ENCODE data around the gene CRB2. TPM values are rescaled to one million over a fixed set of nuclear protein-coding genes. Genes with fewer than 3 reads are reported as not detected.

Gene CRB2
- polyA plus RNA-seq, 4 donors, result 0.06 to 0.47 TPM; not detected in 2

DNA sequence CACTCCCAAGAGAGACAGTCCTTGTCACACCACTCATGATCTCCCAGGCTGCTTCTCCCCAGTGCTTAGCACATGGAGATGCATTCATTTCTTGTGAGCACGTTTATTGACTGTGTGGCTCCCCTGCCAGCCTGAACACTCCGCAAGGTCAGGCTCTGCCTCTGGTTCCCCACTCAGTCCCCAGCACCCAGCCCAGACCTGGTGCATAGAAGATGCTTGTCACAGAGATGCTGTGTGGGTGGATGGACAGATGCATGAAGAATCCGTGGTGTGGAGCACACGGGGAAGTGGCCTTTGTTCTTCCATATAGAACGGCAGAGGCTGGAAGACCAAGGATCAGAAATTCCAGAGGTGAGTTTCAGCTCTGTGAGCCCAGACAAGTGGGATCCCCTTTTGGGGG is 13.8 kb upstream of the CRB2 start:
- Histone ChIP-seq H3K4me3 (ENCODE audit: low read depth in 1 of 3, low read length in 3 of 3) (no peak overlapping the region), H3K27me3 (ENCODE audit: control insufficient read depth in 3 of 3, insufficient read depth in 3 of 3, low read length in 3 of 3) (no peaks in the 10 kb centered on the region), H3K9me3 (ENCODE audit: control insufficient read depth in 2 of 2, insufficient read depth in 1 of 2, low read depth in 1 of 2, low read length in 1 of 2) (no peaks in the 10 kb centered on the region), H3K27ac (ENCODE audit: low read depth in 1 of 3, low read length in 2 of 3) (no peak overlapping the region), H3K36me3 (ENCODE audit: control insufficient read depth in 3 of 3, insufficient read depth in 2 of 3, low read depth in 1 of 3, low read length in 3 of 3) (no peaks in the 10 kb centered on the region), H3K4me1 (ENCODE audit: control insufficient read depth in 3 of 3, insufficient read depth in 2 of 3, low read depth in 1 of 3, low read length in 2 of 3) (peaks cover 0 to 6% (median 0%) of the 10 kb centered on the region in 3 donors)
- FAIRE-seq, result no peak
- 73 to 80% (median 79%) methylated on average over 5 of the region's 5 CpGs for WGBS, 3 donors
- DNase-seq, result no peak

GRCh38 chr9:123343443-123344191 is 12.4 kb upstream of the CRB2 start:
- H3K36me3 ChIP-seq (ENCODE audit: control insufficient read depth in 3 of 3, insufficient read depth in 2 of 3, low read depth in 1 of 3, low read length in 3 of 3), result no peaks in the 10 kb centered on the region
- H3K9me3 ChIP-seq (ENCODE audit: control insufficient read depth in 2 of 2, insufficient read depth in 1 of 2, low read depth in 1 of 2, low read length in 1 of 2), result no peaks in the 10 kb centered on the region
- H3K4me1 ChIP-seq (ENCODE audit: control insufficient read depth in 3 of 3, insufficient read depth in 2 of 3, low read depth in 1 of 3, low read length in 2 of 3), result peaks cover 0 to 6% (median 0%) of the 10 kb centered on the region in 3 donors
- no peak overlapping the region for H3K27ac ChIP-seq (ENCODE audit: low read depth in 1 of 3, low read length in 2 of 3)
- FAIRE-seq (no peak), DNase-seq (no peak)
- H3K27me3 ChIP-seq (ENCODE audit: control insufficient read depth in 3 of 3, insufficient read depth in 3 of 3, low read length in 3 of 3), result peaks cover 0 to 5% (median 0%) of the 10 kb centered on the region in 3 donors
- no peak overlapping the region for H3K4me3 ChIP-seq (ENCODE audit: low read depth in 1 of 3, low read length in 3 of 3)
- 68 to 74% (median 70%) methylated on average over 13 of the region's 13 CpGs for WGBS, 3 donors

DNA sequence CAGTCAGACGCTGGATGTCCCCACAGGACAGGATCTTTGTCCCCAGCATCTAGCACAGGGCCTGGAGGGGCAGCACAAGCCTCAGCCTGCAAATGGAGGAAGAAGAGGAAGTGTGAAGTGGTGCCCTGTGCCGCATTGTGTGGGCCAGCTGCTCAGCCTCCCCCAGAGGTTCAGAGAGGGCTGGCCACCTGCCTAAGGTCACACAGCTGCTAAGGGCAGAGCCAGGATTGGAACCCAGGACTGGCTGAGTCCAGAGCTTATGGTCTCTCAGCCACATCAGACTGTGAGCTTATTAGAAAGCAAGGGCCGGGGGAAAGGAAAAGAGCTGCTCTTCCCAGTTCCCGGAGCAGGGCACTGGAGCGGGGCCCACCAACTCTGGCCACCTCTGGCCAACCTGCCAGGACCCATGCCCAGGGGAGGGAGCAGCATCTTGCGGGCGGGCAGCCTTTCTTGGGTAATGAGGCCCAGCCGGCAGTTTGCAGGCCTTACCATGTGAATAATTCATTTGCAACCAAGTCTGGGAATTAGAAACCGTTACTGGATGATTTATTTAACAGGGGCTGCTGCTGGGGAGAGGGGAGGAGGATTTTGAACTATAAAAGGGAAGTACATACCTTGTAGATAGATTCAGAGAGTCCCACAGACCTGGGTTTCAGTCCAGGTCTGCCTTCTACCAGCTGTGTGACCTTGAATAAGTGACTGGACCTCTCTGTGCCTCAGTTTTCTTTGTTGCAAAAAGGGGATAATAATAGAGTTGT is 11.6 kb upstream of the CRB2 start:
- no peak overlapping the region for H3K4me3 ChIP-seq (ENCODE audit: low read depth in 1 of 3, low read length in 3 of 3)
- FAIRE-seq, result no peak
- H3K27me3 ChIP-seq (ENCODE audit: control insufficient read depth in 3 of 3, insufficient read depth in 3 of 3, low read length in 3 of 3), result peaks cover 0 to 12% (median 0%) of the 10 kb centered on the region in 3 donors
- H3K27ac ChIP-seq (ENCODE audit: low read depth in 1 of 3, low read length in 2 of 3), result no peak overlapping the region
- no peaks in the 10 kb centered on the region for H3K36me3 ChIP-seq (ENCODE audit: control insufficient read depth in 3 of 3, insufficient read depth in 2 of 3, low read depth in 1 of 3, low read length in 3 of 3)
- WGBS, 3 donors, result 91 to 92% (median 91%) methylated on average over 9 of the region's 9 CpGs
- H3K9me3 ChIP-seq (ENCODE audit: control insufficient read depth in 2 of 2, insufficient read depth in 1 of 2, low read depth in 1 of 2, low read length in 1 of 2), result no peaks in the 10 kb centered on the region
- no peak for DNase-seq
- H3K4me1 ChIP-seq (ENCODE audit: control insufficient read depth in 3 of 3, insufficient read depth in 2 of 3, low read depth in 1 of 3, low read length in 2 of 3), result peaks cover 0 to 6% (median 0%) of the 10 kb centered on the region in 3 donors

GRCh38 chr9:123345567-123345955 is 10.4 kb upstream of the CRB2 start:
- Histone ChIP-seq H3K27ac (ENCODE audit: low read depth in 1 of 3, low read length in 2 of 3) (no peak overlapping the region), H3K4me1 (ENCODE audit: control insufficient read depth in 3 of 3, insufficient read depth in 2 of 3, low read depth in 1 of 3, low read length in 2 of 3) (no peaks in the 10 kb centered on the region), H3K36me3 (ENCODE audit: control insufficient read depth in 3 of 3, insufficient read depth in 2 of 3, low read depth in 1 of 3, low read length in 3 of 3) (no peaks in the 10 kb centered on the region), H3K4me3 (ENCODE audit: low read depth in 1 of 3, low read length in 3 of 3) (no peak overlapping the region), H3K9me3 (ENCODE audit: control insufficient read depth in 2 of 2, insufficient read depth in 1 of 2, low read depth in 1 of 2, low read length in 1 of 2) (no peaks in the 10 kb centered on the region), H3K27me3 (ENCODE audit: control insufficient read depth in 3 of 3, insufficient read depth in 3 of 3, low read length in 3 of 3) (peaks cover 0 to 12% (median 0%) of the 10 kb centered on the region in 3 donors)
- no peak for DNase-seq
- FAIRE-seq, result no peak
- WGBS, 3 donors, result 63 to 71% (median 64%) methylated on average over 6 of the region's 6 CpGs

DNA sequence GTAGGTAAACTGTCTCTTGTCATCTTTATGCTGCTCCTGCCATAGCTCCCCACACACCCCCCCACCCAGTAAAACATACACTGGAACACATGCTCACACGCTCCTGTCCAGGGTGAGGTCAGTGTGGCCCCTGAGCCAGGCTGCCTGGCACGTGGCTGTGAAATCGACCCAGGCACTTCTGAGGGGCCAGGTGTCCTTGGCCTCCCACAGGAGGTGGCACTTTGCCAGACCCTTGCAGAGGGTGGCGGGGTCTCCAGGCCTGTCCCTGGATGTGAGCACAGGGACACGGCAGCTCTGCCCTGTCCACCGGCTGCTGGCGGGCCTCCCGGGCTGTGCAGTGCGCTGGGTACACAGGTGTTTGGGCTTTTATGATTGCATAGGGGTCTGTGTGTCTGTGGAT is 10.0 kb upstream of the CRB2 start:
- no peak overlapping the region for H3K27ac ChIP-seq (ENCODE audit: low read depth in 1 of 3, low read length in 2 of 3)
- H3K36me3 ChIP-seq (ENCODE audit: control insufficient read depth in 3 of 3, insufficient read depth in 2 of 3, low read depth in 1 of 3, low read length in 3 of 3), result no peaks in the 10 kb centered on the region
- FAIRE-seq, result no peak
- H3K27me3 ChIP-seq (ENCODE audit: control insufficient read depth in 3 of 3, insufficient read depth in 3 of 3, low read length in 3 of 3), result peaks cover 0 to 12% (median 0%) of the 10 kb centered on the region in 3 donors
- H3K9me3 ChIP-seq (ENCODE audit: control insufficient read depth in 2 of 2, insufficient read depth in 1 of 2, low read depth in 1 of 2, low read length in 1 of 2), result no peaks in the 10 kb centered on the region
- WGBS, 3 donors, result 69 to 84% (median 75%) methylated on average over 9 of the region's 9 CpGs
- H3K4me1 ChIP-seq (ENCODE audit: control insufficient read depth in 3 of 3, insufficient read depth in 2 of 3, low read depth in 1 of 3, low read length in 2 of 3), result no peaks in the 10 kb centered on the region
- no peak for DNase-seq
- no peak overlapping the region for H3K4me3 ChIP-seq (ENCODE audit: low read depth in 1 of 3, low read length in 3 of 3)

DNA sequence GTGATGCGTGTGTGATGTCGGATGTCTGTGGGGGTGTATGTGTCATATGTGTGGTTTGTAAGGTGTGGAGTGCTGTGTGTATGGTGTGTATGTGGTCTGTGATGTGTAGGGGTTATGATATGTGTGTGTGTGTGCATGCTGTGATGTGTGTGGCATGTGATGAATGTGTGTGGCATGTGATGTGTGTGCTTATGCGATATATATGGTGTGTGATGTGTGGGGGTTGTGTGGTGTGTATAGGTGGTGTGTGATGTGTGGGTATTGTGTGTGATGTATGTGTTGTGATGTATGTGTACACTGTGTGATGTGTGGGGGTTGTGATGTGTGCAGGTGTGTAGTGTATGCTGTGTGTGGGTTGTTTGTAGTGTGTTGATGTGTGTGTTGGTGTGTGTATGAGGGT is 9.2 kb upstream of the CRB2 start:
- no peak for FAIRE-seq
- Histone ChIP-seq H3K27me3 (ENCODE audit: control insufficient read depth in 3 of 3, insufficient read depth in 3 of 3, low read length in 3 of 3) (peaks cover 0 to 12% (median 0%) of the 10 kb centered on the region in 3 donors), H3K27ac (ENCODE audit: low read depth in 1 of 3, low read length in 2 of 3) (no peak overlapping the region), H3K36me3 (ENCODE audit: control insufficient read depth in 3 of 3, insufficient read depth in 2 of 3, low read depth in 1 of 3, low read length in 3 of 3) (no peaks in the 10 kb centered on the region), H3K4me3 (ENCODE audit: low read depth in 1 of 3, low read length in 3 of 3) (no peak overlapping the region), H3K4me1 (ENCODE audit: control insufficient read depth in 3 of 3, insufficient read depth in 2 of 3, low read depth in 1 of 3, low read length in 2 of 3) (no peaks in the 10 kb centered on the region), H3K9me3 (ENCODE audit: control insufficient read depth in 2 of 2, insufficient read depth in 1 of 2, low read depth in 1 of 2, low read length in 1 of 2) (no peaks in the 10 kb centered on the region)
- WGBS, 3 donors, result 98 to 100% (median 99%) methylated on average over 3 of the region's 3 CpGs
- DNase-seq, result no peak

DNA sequence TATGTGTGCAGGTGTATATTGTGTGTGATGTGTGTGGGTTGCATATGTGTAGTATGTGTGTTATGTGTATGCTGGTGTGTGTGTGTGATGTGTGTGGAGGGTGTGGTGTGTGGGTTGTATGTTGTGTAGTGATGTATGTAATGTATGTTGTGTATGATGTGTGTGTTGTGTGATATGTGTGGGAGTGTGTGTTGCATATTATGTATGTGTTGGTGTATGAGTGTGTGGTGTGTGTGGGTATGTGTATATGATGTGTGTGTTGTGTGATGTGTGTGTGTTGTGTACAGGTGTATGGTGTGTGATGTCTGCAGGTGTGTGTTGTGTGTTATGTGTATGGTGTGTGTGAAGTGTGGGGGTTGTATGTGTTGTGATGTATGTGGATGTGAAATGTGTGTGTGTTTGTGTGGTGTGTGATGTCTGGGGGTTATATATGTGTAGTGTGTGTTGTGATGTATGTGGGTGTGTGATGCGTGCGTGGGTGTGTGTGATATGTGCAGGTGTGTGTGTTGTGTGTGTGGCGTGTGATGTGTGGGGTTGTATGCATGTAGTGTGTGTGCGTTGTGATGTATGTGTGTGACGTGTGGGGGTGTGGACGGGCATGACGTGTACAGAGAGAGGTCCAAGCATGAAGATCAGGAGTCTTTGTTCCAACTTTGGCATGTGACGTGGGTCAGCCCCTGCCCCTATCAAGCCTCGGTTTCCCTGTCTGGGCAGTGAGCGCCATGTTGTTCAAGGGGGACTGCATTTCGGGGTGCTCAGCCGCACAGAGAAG is 8.5 kb upstream of the CRB2 start:
- Histone ChIP-seq H3K9me3 (ENCODE audit: control insufficient read depth in 2 of 2, insufficient read depth in 1 of 2, low read depth in 1 of 2, low read length in 1 of 2) (no peaks in the 10 kb centered on the region), H3K4me3 (ENCODE audit: low read depth in 1 of 3, low read length in 3 of 3) (no peak overlapping the region), H3K27me3 (ENCODE audit: control insufficient read depth in 3 of 3, insufficient read depth in 3 of 3, low read length in 3 of 3) (peaks cover 0 to 12% (median 0%) of the 10 kb centered on the region in 3 donors), H3K4me1 (ENCODE audit: control insufficient read depth in 3 of 3, insufficient read depth in 2 of 3, low read depth in 1 of 3, low read length in 2 of 3) (no peaks in the 10 kb centered on the region), H3K27ac (ENCODE audit: low read depth in 1 of 3, low read length in 2 of 3) (no peak overlapping the region), H3K36me3 (ENCODE audit: control insufficient read depth in 3 of 3, insufficient read depth in 2 of 3, low read depth in 1 of 3, low read length in 3 of 3) (no peaks in the 10 kb centered on the region)
- no peak for FAIRE-seq
- DNase-seq, result no peak
- WGBS, 3 donors, result 46 to 82% (median 56%) methylated on average over 12 of the region's 12 CpGs

- WGBS, 3 donors, result 45 to 61% (median 47%) methylated on average over 9 of the region's 9 CpGs
- Histone ChIP-seq H3K36me3 (ENCODE audit: control insufficient read depth in 3 of 3, insufficient read depth in 2 of 3, low read depth in 1 of 3, low read length in 3 of 3) (no peaks in the 10 kb centered on the region), H3K9me3 (ENCODE audit: control insufficient read depth in 2 of 2, insufficient read depth in 1 of 2, low read depth in 1 of 2, low read length in 1 of 2) (no peaks in the 10 kb centered on the region), H3K27ac (ENCODE audit: low read depth in 1 of 3, low read length in 2 of 3) (no peak overlapping the region), H3K4me1 (ENCODE audit: control insufficient read depth in 3 of 3, insufficient read depth in 2 of 3, low read depth in 1 of 3, low read length in 2 of 3) (no peaks in the 10 kb centered on the region), H3K4me3 (ENCODE audit: low read depth in 1 of 3, low read length in 3 of 3) (no peak overlapping the region), H3K27me3 (ENCODE audit: control insufficient read depth in 3 of 3, insufficient read depth in 3 of 3, low read length in 3 of 3) (peaks cover 0 to 12% (median 0%) of the 10 kb centered on the region in 3 donors)
- FAIRE-seq (no peak), DNase-seq (no peak)
Measured at GRCh38 chr9:123348317-123348992, 7.5 kb upstream of the CRB2 start.

Measured in small intestine (tissue), 7 donors.